CD8-positive, alpha-beta memory T cell (primary cell): ENCODE measurements around the gene GUK1. TPM values are rescaled to one million over a fixed set of nuclear protein-coding genes. Genes with fewer than 3 reads are reported as not detected.

Experiments
- CTCF ChIA-PET: fragments of 350-600 bp; sonication (Branson Sonifier 250); formaldehyde crosslinking; loops from one replicate; lab custom pipeline; 2021; ENCODE audit warnings: antibody characterized with exemption; lab: Charles Lee
- POLR2A ChIA-PET: fragments of 350-600 bp; sonication (Branson Sonifier 250); formaldehyde crosslinking; loops from one replicate; lab custom pipeline; 2021; ENCODE audit warnings: antibody characterized with exemption; lab: Charles Lee
- DNase-seq, 5 donors: peaks; one replicate each; pipeline versions ENCODE4 v3.0.0 to v3.0.0-alpha.2; 2020 to 2022; ENCODE audit warnings: mixed read lengths in 1 of 5
- H3K27ac ChIP-seq: one replicate; pipeline ENCODE4 v1.7.0; 2013; ENCODE audit warnings: low read depth, mild to moderate bottlenecking, low read length, moderate library complexity
- H3K27me3 ChIP-seq: 2 replicates; pipeline ENCODE4 v1.7.0; 2013; ENCODE audit warnings: low read length, mild to moderate bottlenecking; ENCODE audit not compliant: insufficient read depth, poor library complexity, severe bottlenecking
- H3K36me3 ChIP-seq: 2 replicates; pipeline ENCODE4 v1.7.0; 2013; ENCODE audit warnings: mild to moderate bottlenecking, low read length, moderate library complexity; ENCODE audit not compliant: insufficient read depth
- H3K4me1 ChIP-seq: 2 replicates; pipeline ENCODE4 v1.7.0; 2013; ENCODE audit warnings: mild to moderate bottlenecking, low read length, moderate library complexity; ENCODE audit not compliant: insufficient read depth
- H3K4me3 ChIP-seq: 2 replicates; pipeline ENCODE4 v1.7.0; 2013; ENCODE audit warnings: mild to moderate bottlenecking, low read length
- H3K9me3 ChIP-seq: 2 replicates; pipeline ENCODE4 v1.7.0; 2013; ENCODE audit warnings: mild to moderate bottlenecking, low read length
- H3K27ac Mint-ChIP-seq, 8 donors: one replicate each; pipeline ENCODE4 v1.8.0; 2020 to 2021; ENCODE audit warnings: mixed read lengths in 8 of 8, mild to moderate bottlenecking in 6 of 8, inconsistent platforms in 3 of 8, moderate library complexity in 3 of 8
- H3K27me3 Mint-ChIP-seq, 2 donors: one replicate each; pipeline ENCODE4 v1.8.0; 2020 to 2021; ENCODE audit warnings: mixed read lengths in 2 of 2, mild to moderate bottlenecking in 1 of 2, moderate library complexity in 1 of 2
- H3K36me3 Mint-ChIP-seq, 3 donors: one replicate each; pipeline ENCODE4 v1.8.0; 2020 to 2021; ENCODE audit warnings: mixed read lengths in 3 of 3, inconsistent platforms in 1 of 3, mild to moderate bottlenecking in 1 of 3
- H3K4me1 Mint-ChIP-seq, 3 donors: one replicate each; pipeline ENCODE4 v1.8.0; 2020 to 2021; ENCODE audit warnings: mixed read lengths in 3 of 3, inconsistent platforms in 1 of 3, mild to moderate bottlenecking in 1 of 3
- H3K4me3 Mint-ChIP-seq, 7 donors: one replicate each; pipeline ENCODE4 v1.8.0; 2020 to 2021; ENCODE audit warnings: mixed read lengths in 7 of 7, mild to moderate bottlenecking in 6 of 7, moderate library complexity in 4 of 7, inconsistent platforms in 2 of 7
- H3K9me3 Mint-ChIP-seq, 5 donors: one replicate each; pipeline ENCODE4 v1.8.0; 2020 to 2022; ENCODE audit warnings: mixed read lengths in 5 of 5, mild to moderate bottlenecking in 3 of 5, moderate library complexity in 2 of 5, inconsistent platforms in 1 of 5
- polyA plus RNA-seq: library from polyadenylated mRNA; unstranded; fragments of 300-500 nt; fragmentation: Illumina TruSeq; gene quantifications from one replicate; pipeline ENCODE4 v1.2.3, GENCODE V29; 2021
- total RNA-seq, 2 experiments: library from RNA; stranded (reverse); gene quantifications; one replicate each; pipeline ENCODE4 v1.2.3, GENCODE V29; 2021

The GUK1 gene
- total and polyA plus RNA-seq, 3 experiments from 2014 or later, result 222 to 467 (median 245) TPM

DNA sequence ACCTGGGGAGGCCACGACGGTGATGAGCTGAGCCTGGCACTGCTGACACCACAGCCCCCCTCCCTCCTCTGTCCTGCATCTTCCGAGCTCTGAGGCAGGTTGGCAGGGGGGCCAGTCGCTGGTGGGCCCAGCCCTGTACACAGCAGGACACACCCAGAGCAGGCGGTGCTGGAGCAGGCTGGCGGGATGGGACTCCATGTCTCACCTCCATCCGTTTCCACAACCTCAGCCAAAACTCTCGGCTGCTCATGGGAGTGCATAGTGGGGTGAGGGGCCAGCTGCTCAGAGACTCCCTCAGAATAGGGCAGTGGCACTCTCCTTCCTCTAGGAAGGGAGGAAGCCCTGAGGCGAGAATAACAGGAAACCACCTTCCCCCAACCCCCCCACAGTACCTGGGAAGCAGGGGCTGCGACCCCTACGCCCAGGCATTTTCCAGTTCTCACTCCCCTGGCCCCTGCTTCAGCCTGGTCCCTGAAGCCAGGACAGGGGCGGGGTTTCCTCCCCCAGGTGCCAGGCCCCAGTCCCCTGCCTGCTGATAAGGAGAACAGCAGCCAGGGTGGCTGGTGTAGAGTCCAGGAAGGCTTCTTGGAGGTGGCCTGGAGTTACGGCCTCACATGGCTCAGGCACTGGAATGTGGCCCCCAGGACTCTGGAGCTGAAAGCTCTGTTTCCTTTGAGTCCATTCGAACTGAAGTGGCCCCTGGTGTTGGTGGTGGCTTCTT is 22.4 kb downstream of the GUK1 start:
- H3K4me3 ChIP-seq, result no peak overlapping the region
- H3K36me3 ChIP-seq, result no peaks in the 10 kb centered on the region
- no peaks in the 10 kb centered on the region for H3K9me3 ChIP-seq
- peak overlapping the region in 4 of 8 donors; percentile 43 to 64 (median 51) for H3K27ac Mint-ChIP-seq
- no peaks in the 10 kb centered on the region for H3K9me3 Mint-ChIP-seq
- peaks cover 35% of the 10 kb centered on the region for H3K4me1 ChIP-seq
- no peak overlapping the region for H3K4me3 Mint-ChIP-seq
- H3K27me3 ChIP-seq, result no peaks in the 10 kb centered on the region
- peaks cover 23 to 46% (median 32%) of the 10 kb centered on the region in 3 donors for H3K4me1 Mint-ChIP-seq
- no peak for DNase-seq
- CTCF ChIA-PET, result interaction anchor here (1.5 kb wide), 1 partner anchor 16 kb away, joined by 3 read pairs; no protein-coding TSS in a partner anchor
- H3K27me3 Mint-ChIP-seq, result no peaks in the 10 kb centered on the region
- peaks cover 0 to 2% (median 0%) of the 10 kb centered on the region in 3 donors for H3K36me3 Mint-ChIP-seq
- H3K27ac ChIP-seq, result no peak overlapping the region
- POLR2A ChIA-PET, result no interaction called here

DNA sequence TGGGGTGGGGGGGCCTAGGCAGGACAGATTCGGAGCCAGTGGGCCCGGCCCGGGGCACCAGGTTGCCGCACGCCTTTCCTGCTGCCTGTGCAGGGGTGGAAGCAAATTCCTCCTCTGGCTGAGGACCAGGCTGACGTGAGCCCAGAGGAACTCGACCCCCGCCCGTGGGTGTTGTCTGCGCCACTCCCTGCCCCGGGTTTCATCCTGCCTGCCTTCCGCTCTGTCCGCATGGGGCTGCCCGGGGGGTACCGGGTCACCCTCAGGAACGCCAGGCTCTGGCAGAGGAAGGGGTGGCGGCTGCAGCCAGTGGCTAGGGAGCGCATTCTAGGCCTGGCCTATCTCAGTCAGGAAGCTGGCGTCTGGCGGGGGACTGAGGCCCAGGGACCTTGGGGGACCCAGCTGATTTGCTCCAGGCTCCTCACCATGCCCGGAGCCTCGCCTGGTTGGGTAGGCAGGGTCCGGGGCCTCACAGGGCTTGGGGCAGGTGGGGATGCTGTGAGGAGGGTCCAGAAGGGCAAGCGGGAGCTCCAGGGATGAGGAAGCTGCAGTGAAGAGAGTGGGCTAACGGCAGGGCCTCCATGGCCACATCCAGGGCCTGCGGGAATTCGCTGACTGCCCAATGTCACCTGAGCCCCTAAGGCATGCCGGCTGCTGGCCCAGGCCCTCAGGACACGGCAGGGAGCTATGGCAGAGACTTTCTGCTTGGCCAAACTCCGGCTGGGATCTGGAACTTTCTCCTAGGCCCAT is 23.1 kb downstream of the GUK1 start:
- Mint-ChIP-seq H3K4me3 (no peak overlapping the region), H3K4me1 (peaks cover 23 to 52% (median 38%) of the 10 kb centered on the region in 3 donors), H3K27ac (peak overlapping the region in 5 of 8 donors; percentile 71 to 99 (median 96)), H3K27me3 (no peaks in the 10 kb centered on the region), H3K36me3 (peaks cover 0 to 6% (median 2%) of the 10 kb centered on the region in 3 donors), H3K9me3 (no peaks in the 10 kb centered on the region)
- Histone ChIP-seq H3K4me1 (peaks cover 35% of the 10 kb centered on the region), H3K27me3 (no peaks in the 10 kb centered on the region), H3K27ac (no peak overlapping the region), H3K36me3 (no peaks in the 10 kb centered on the region), H3K9me3 (no peaks in the 10 kb centered on the region), H3K4me3 (no peak overlapping the region)
- POLR2A ChIA-PET, result interaction anchor here (4.8 kb wide), 1 partner anchor 23 kb away, joined by 69 read pairs; the partner anchor contains the start of gene GUK1
- CTCF ChIA-PET, result interaction anchor here (1.1 kb wide), 1 partner anchor 33 kb away, joined by 3 read pairs; no protein-coding TSS in a partner anchor
- no peak for DNase-seq

GRCh38 chr1:228163776-228164519 is 23.9 kb downstream of the GUK1 start:
- ChIA-PET POLR2A (interaction anchor here (4.8 kb wide), 1 partner anchor 24 kb away, joined by 69 read pairs; the partner anchor contains the start of gene GUK1), CTCF (interaction anchor here (1.1 to 3.5 kb wide), 3 partner anchors 26 to 294 kb away, joined by 3 to 57 read pairs (median 15); partner anchors contain the start of gene GUK1)
- peaks cover 23 to 58% (median 44%) of the 10 kb centered on the region in 3 donors for H3K4me1 Mint-ChIP-seq
- peaks cover 0 to 11% (median 2%) of the 10 kb centered on the region in 3 donors for H3K36me3 Mint-ChIP-seq
- peak overlapping the region; percentile 24 to 71 (median 50) for H3K4me3 Mint-ChIP-seq
- H3K27me3 Mint-ChIP-seq, result no peaks in the 10 kb centered on the region
- H3K27ac ChIP-seq, result no peak overlapping the region
- no peak for DNase-seq
- peaks cover 35% of the 10 kb centered on the region for H3K4me1 ChIP-seq
- no peak overlapping the region for H3K4me3 ChIP-seq
- no peaks in the 10 kb centered on the region for H3K36me3 ChIP-seq
- no peaks in the 10 kb centered on the region for H3K27me3 ChIP-seq
- H3K9me3 ChIP-seq, result no peaks in the 10 kb centered on the region
- H3K9me3 Mint-ChIP-seq, result no peaks in the 10 kb centered on the region
- peak overlapping the region; percentile 86 to 99 (median 96) for H3K27ac Mint-ChIP-seq

DNA sequence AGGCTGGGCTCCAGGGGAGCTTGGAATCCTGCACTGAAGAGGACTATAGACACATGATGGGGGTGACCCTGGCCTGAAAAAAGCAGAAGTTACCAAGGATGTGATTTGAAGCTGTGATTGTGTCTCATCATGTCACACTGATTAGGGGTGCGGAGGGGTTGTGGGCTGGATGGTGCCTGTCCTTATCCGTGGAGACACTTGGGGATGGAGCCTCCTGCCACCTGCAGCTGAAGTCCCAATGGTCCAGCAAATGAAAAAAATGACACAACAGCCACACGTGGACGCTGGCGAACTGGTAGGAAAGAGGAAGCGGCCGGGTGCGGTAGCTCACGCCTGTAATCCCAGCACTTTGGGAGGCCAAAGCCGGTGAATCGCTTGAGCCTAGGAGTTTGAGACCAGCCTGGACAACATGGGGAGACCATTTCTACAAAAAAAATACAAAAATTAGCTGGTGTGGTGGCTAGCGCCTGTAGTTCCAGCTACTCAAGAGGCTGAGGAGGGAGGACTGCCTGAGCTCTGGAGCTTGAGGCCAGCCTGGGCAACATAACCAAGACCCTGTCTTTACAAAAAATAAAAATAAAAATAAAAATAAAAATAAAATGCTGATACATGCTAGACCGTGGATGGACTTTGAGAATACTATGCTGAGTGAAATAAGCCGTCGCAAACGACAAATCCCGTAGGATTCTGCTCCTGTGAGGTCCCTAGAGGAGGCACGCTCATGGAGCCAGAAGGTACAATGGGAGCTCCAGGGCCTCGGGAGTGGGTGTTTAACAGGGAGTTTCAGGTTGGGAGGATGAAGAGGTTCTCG is 24.7 kb downstream of the GUK1 start:
- Histone ChIP-seq H3K4me3 (peak overlapping the region; percentile 89), H3K27me3 (no peaks in the 10 kb centered on the region), H3K4me1 (peaks cover 35% of the 10 kb centered on the region), H3K36me3 (no peaks in the 10 kb centered on the region), H3K9me3 (no peaks in the 10 kb centered on the region), H3K27ac (peak overlapping the region; percentile 82)
- CTCF ChIA-PET, result interaction anchor here (0.7 to 8.2 kb wide), 18 partner anchors 8 to 601 kb away, joined by 3 to 59 read pairs (median 5); partner anchors contain the start of genes ARF1 and GUK1
- Mint-ChIP-seq H3K27ac (peak overlapping the region; percentile 94 to 99 (median 97)), H3K4me3 (peak overlapping the region; percentile 84 to 94 (median 90)), H3K9me3 (no peaks in the 10 kb centered on the region), H3K36me3 (peaks cover 0 to 19% (median 2%) of the 10 kb centered on the region in 3 donors), H3K27me3 (no peaks in the 10 kb centered on the region), H3K4me1 (peaks cover 25 to 65% (median 51%) of the 10 kb centered on the region in 3 donors)
- POLR2A ChIA-PET, result interaction anchor here (0.5 to 4.8 kb wide), 9 partner anchors 20 to 1466 kb away, joined by 3 to 69 read pairs (median 4); partner anchors contain the start of genes GUK1 and MRPL55
- DNase-seq, result no peak

DNA sequence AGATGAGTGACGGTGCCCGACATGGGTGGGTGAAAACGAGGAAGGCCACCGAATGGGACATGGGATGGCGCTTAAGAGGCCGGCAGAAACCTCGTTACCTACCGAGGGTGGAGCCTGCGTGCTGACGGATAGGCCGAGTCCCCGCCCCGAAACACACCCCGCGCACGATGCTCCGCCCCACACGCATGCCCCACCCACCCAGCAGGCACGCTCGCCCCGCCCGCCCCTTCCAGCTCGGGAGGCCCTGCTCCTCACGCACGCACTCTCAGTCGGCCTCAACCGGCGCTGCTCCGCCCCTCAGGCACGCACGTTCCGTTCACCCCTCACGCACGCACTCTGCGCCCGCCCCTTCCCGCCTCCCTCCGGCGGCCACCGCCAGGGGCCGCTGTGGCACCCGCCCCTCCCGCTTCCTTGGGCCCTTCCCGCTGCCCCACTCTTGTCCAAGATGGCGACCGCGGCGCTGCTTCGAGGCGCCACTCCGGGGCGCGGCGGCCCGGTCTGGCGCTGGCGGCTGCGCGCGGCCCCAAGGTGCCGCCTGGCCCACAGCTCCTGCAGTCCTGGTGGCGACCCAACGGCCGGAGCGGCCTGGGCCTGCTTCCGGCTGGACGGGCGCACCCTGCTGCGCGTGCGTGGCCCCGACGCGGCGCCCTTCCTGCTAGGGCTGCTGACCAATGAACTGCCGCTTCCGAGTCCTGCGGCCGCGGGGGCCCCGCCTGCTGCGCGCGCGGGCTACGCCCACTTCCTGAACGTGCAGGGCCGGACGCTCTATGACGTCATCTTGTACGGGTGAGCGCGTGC is 25.5 kb downstream of the GUK1 start, which contains the start of gene IBA57:
Gene IBA57 (plus strand): TSS at position 433 of the 798 bp plus-strand sequence. CDS start 13 bp downstream, at position 446.
- H3K4me3 ChIP-seq, result peak within 1 kb of the TSS; percentile 89
- peaks cover 35% of the 10 kb centered on the region for H3K4me1 ChIP-seq
- H3K4me1 Mint-ChIP-seq, result peaks cover 27 to 65% (median 51%) of the 10 kb centered on the region in 3 donors
- no peaks in the 10 kb centered on the region for H3K36me3 ChIP-seq
- ChIA-PET POLR2A (interaction anchor here (0.5 to 4.8 kb wide), 12 partner anchors 21 to 1466 kb away, joined by 3 to 69 read pairs (median 4); partner anchors contain the start of genes GUK1, MRPL55 and TRIM11), CTCF (interaction anchor here (0.7 to 8.2 kb wide), 21 partner anchors 8 to 601 kb away, joined by 3 to 59 read pairs (median 5); partner anchors contain the start of genes ARF1, GUK1 and MRPL55)
- H3K4me3 Mint-ChIP-seq, result peak within 1 kb of the TSS; percentile 84 to 95 (median 90)
- peaks cover 0 to 25% (median 2%) of the 10 kb centered on the region in 3 donors for H3K36me3 Mint-ChIP-seq
- H3K27ac Mint-ChIP-seq, result peak within 1 kb of the TSS; percentile 94 to 99 (median 97)
- no peaks in the 10 kb centered on the region for H3K27me3 Mint-ChIP-seq
- no peaks in the 10 kb centered on the region for H3K9me3 ChIP-seq
- peak within 1 kb of the TSS; percentile 97 for H3K27ac ChIP-seq
- no peaks in the 10 kb centered on the region for H3K9me3 Mint-ChIP-seq
- DNase-seq, result peak; percentile 99 to 100 (median 100)
- no peaks in the 10 kb centered on the region for H3K27me3 ChIP-seq
